Measurements from ENCODE around the gene AKR1C1.

DNA sequence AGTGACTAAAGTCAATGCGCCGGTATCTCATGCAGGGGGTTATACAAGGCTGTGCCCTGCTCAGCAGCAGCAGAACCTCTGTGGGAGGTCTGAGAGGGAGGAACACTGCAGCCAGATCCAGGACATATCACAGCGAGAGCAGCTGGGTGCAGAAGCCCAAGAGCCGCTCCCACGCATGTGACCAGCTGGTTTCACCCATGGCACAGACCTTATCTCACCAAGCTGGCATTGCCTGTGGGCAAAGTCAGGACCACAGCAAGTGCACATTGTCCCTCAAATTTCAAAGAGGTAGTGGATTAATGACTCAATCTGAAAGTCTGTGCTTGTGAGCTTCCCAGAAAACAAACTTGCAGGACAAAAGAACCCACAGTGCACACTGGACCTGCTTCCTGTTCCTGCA, 31.6 kb upstream of the AKR1C1 start:
- TF ChIP-seq, protein P1, sequence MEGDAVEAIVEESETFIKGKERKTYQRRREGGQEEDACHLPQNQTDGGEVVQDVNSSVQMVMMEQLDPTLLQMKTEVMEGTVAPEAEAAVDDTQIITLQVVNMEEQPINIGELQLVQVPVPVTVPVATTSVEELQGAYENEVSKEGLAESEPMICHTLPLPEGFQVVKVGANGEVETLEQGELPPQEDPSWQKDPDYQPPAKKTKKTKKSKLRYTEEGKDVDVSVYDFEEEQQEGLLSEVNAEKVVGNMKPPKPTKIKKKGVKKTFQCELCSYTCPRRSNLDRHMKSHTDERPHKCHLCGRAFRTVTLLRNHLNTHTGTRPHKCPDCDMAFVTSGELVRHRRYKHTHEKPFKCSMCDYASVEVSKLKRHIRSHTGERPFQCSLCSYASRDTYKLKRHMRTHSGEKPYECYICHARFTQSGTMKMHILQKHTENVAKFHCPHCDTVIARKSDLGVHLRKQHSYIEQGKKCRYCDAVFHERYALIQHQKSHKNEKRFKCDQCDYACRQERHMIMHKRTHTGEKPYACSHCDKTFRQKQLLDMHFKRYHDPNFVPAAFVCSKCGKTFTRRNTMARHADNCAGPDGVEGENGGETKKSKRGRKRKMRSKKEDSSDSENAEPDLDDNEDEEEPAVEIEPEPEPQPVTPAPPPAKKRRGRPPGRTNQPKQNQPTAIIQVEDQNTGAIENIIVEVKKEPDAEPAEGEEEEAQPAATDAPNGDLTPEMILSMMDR (IDR thresholded peaks at IDR 0.05; ENCODE audit: low read depth, low read length, poor library complexity, severe bottlenecking), result no peak
- TF ChIP-seq EZH2phosphoT487 (IDR thresholded peaks at IDR 0.05; ENCODE audit: borderline replicate concordance, low read length), result no peak

All from DOHH2 (cell line).